IMR-90 (cell line): Measurements from ENCODE around the gene PSMG4. TPM values are rescaled to one million over a fixed set of nuclear protein-coding genes. Genes with fewer than 3 reads are reported as not detected.

Experiments
- ATAC-seq: fragments of 200-7000 bp; cut with Tn5 transposase; 2 replicates; pipeline ENCODE4 v1.9.1; 2020; ENCODE audit warnings: low read depth, mild to moderate bottlenecking, moderate library complexity
- BruUV-seq: library from RNA; stranded (reverse); fragments of 400-500 nt; replicated peaks from 2 replicates; lab custom pipeline; 2021; lab: Mats Ljungman, UMichigan
- CTCF ChIA-PET: fragments of 300-600 bp; formaldehyde crosslinking; extraction: SDS; loops from one replicate; lab custom pipeline; 2021; ENCODE audit warnings: antibody characterized with exemption; lab: Yijun Ruan, JAX
- POLR2A ChIA-PET: fragments of 300-600 bp; sonication (Branson Sonifier 250); formaldehyde crosslinking; loops from one replicate; lab custom pipeline; 2022; ENCODE audit warnings: antibody characterized with exemption; ENCODE audit not compliant: unreplicated experiment; lab: Charles Lee
- DNase-seq: peaks from one replicate; pipeline ENCODE4 v3.0.0; 2013
- H2AFZ ChIP-seq: replicated peaks from 2 replicates; pipeline ENCODE3; 2013; ENCODE audit warnings: low read length, mild to moderate bottlenecking; ENCODE audit not compliant: poor library complexity
- H2AK5ac ChIP-seq: 2 replicates; pipeline ENCODE4 v1.6.1; 2013; ENCODE audit warnings: low read depth, low read length, inconsistent platforms
- H2AK9ac ChIP-seq: replicated peaks from 2 replicates; pipeline ENCODE3; 2013; ENCODE audit warnings: mild to moderate bottlenecking, low read depth, low read length, moderate library complexity; ENCODE audit not compliant: poor library complexity
- H2BK120ac ChIP-seq: 2 replicates; pipeline ENCODE4 v1.6.1; 2013; ENCODE audit warnings: low read depth, low read length, inconsistent platforms
- H2BK15ac ChIP-seq: 3 replicates; pipeline ENCODE4 v1.6.1; 2013; ENCODE audit warnings: low read depth, low read length, inconsistent platforms
- H2BK20ac ChIP-seq: 2 replicates; pipeline ENCODE4 v1.6.1; 2013; ENCODE audit warnings: low read depth, mild to moderate bottlenecking, inconsistent platforms, low read length, moderate library complexity
- H2BK5ac ChIP-seq: 2 replicates; pipeline ENCODE4 v1.6.1; 2013; ENCODE audit warnings: mild to moderate bottlenecking, low read depth, low read length, inconsistent platforms; ENCODE audit not compliant: poor library complexity, severe bottlenecking
- H3K14ac ChIP-seq: replicated peaks from 2 replicates; pipeline ENCODE4 v1.6.1; 2013; ENCODE audit warnings: low read depth, low read length, inconsistent platforms
- H3K18ac ChIP-seq: 2 replicates; pipeline ENCODE4 v1.6.1; 2013; ENCODE audit warnings: low read depth, low read length, control low read depth
- H3K23ac ChIP-seq: 2 replicates; pipeline ENCODE4 v1.6.1; 2013; ENCODE audit warnings: low read depth, low read length, inconsistent platforms
- H3K27ac ChIP-seq: 2 replicates; pipeline ENCODE4 v1.5.1; 2013; ENCODE audit warnings: mild to moderate bottlenecking, control low read depth, low read length; ENCODE audit not compliant: insufficient read depth
- H3K27me3 ChIP-seq: 2 replicates; pipeline ENCODE4 v1.6.1; 2013; ENCODE audit warnings: low read length; ENCODE audit not compliant: control insufficient read depth, insufficient read depth
- H3K36me3 ChIP-seq: 2 replicates; pipeline ENCODE4 v1.6.1; 2013; ENCODE audit warnings: low read length, mixed read lengths; ENCODE audit not compliant: control insufficient read depth, insufficient read depth
- H3K4ac ChIP-seq: 2 replicates; pipeline ENCODE4 v1.6.1; 2013; ENCODE audit warnings: low read depth, low read length, inconsistent platforms
- H3K4me1 ChIP-seq: 2 replicates; pipeline ENCODE4 v1.6.1; 2013; ENCODE audit warnings: low read length, mixed read lengths; ENCODE audit not compliant: control insufficient read depth, insufficient read depth
- H3K4me2 ChIP-seq: 2 replicates; pipeline ENCODE4 v1.6.1; 2013; ENCODE audit warnings: low read depth, mild to moderate bottlenecking, control low read depth, low read length, moderate library complexity
- H3K4me3 ChIP-seq: 2 replicates; pipeline ENCODE4 v1.5.1; 2013; ENCODE audit warnings: low read depth, mild to moderate bottlenecking, control low read depth, low read length, moderate library complexity; ENCODE audit not compliant: insufficient read depth
- H3K56ac ChIP-seq: 2 replicates; pipeline ENCODE4 v1.6.1; 2013; ENCODE audit warnings: low read length, inconsistent platforms; ENCODE audit not compliant: insufficient read depth; ENCODE audit errors: extremely low read depth
- H3K79me1 ChIP-seq, 2 experiments: 2 replicates each; pipeline ENCODE4 v1.6.1; 2013; ENCODE audit warnings: low read length in 2 of 2, inconsistent platforms in 1 of 2, low read depth in 1 of 2
- H3K9ac ChIP-seq: 2 replicates; pipeline ENCODE4 v1.6.1; 2013; ENCODE audit warnings: low read depth, low read length, control low read depth
- H3K9me1 ChIP-seq: 2 replicates; pipeline ENCODE4 v1.6.1; 2013; ENCODE audit warnings: low read length, inconsistent platforms; ENCODE audit not compliant: insufficient read depth
- H3K9me3 ChIP-seq: 2 replicates; pipeline ENCODE4 v1.6.1; 2013; ENCODE audit warnings: low read length; ENCODE audit not compliant: control insufficient read depth, insufficient read depth
- H4K20me1 ChIP-seq: 2 replicates; pipeline ENCODE4 v1.6.1; 2013; ENCODE audit warnings: low read length, inconsistent platforms; ENCODE audit not compliant: insufficient read depth
- H4K5ac ChIP-seq: 2 replicates; pipeline ENCODE4 v1.6.1; 2013; ENCODE audit warnings: mild to moderate bottlenecking, low read depth, low read length, control low read depth
- H4K8ac ChIP-seq, 2 experiments: 2 replicates each; pipeline ENCODE4 v1.6.1; 2013; ENCODE audit warnings: low read depth in 2 of 2, low read length in 2 of 2, control low read depth in 1 of 2, inconsistent platforms in 1 of 2
- H4K91ac ChIP-seq: 2 replicates; pipeline ENCODE4 v1.6.1; 2013; ENCODE audit warnings: low read depth, low read length, inconsistent platforms; ENCODE audit not compliant: insufficient read depth
- CEBPB ChIP-seq: IDR thresholded peaks from 2 replicates; pipeline ENCODE4 v1.6.1; 2012; ENCODE audit warnings: low read depth, low read length, improper control_type of control experiment
- CHD1 ChIP-seq: IDR thresholded peaks from 2 replicates; pipeline ENCODE4 v1.6.1; 2012; ENCODE audit warnings: low read depth, low read length, improper control_type of control experiment
- ELK1 ChIP-seq: fragments of 150-350 bp; IDR thresholded peaks from 2 replicates; pipeline ENCODE4 v1.6.1; 2016; ENCODE audit warnings: low read depth, mild to moderate bottlenecking, low read length, moderate library complexity, borderline replicate concordance
- FOS ChIP-seq: fragments of 150-350 bp; IDR thresholded peaks from 2 replicates; pipeline ENCODE4 v1.6.1; 2016; ENCODE audit warnings: low read depth, low read length
- MAFK ChIP-seq: IDR thresholded peaks from 2 replicates; pipeline ENCODE4 v1.6.1; 2012; ENCODE audit warnings: low read depth, low read length, improper control_type of control experiment
- MXI1 ChIP-seq: IDR thresholded peaks from 2 replicates; pipeline ENCODE4 v1.6.1; 2012; ENCODE audit warnings: low read depth, mild to moderate bottlenecking, low read length, moderate library complexity, borderline replicate concordance
- NFE2L2 ChIP-seq: fragments of 150-350 bp; IDR thresholded peaks from 2 replicates; pipeline ENCODE4 v1.6.1; 2016; ENCODE audit warnings: low read depth, mild to moderate bottlenecking, low read length
- RAD21 ChIP-seq: IDR thresholded peaks from 2 replicates; pipeline ENCODE4 v1.6.1; 2012; ENCODE audit warnings: low read length, improper control_type of control experiment
- RCOR1 ChIP-seq: IDR thresholded peaks from 2 replicates; pipeline ENCODE4 v1.6.1; 2012; ENCODE audit warnings: mild to moderate bottlenecking, low read length, improper control_type of control experiment; ENCODE audit not compliant: insufficient replicate concordance
- RFX5 ChIP-seq: IDR thresholded peaks from 2 replicates; pipeline ENCODE4 v1.8.0; 2012; ENCODE audit warnings: low read depth, mild to moderate bottlenecking, low read length, moderate library complexity
- SMC3 ChIP-seq: fragments of 150-350 bp; IDR thresholded peaks from 2 replicates; pipeline ENCODE4 v1.6.1; 2016; ENCODE audit warnings: low read depth, mild to moderate bottlenecking, antibody characterized with exemption, low read length, moderate library complexity
- USF2 ChIP-seq: fragments of 150-350 bp; IDR thresholded peaks from 2 replicates; pipeline ENCODE4 v1.6.1; 2017; ENCODE audit warnings: mild to moderate bottlenecking, antibody characterized with exemption, low read length, low read depth
- WGBS, 2 experiments: methylation state at CpG; one replicate each; pipeline versions ENCODE4 v1.1.5 to v1.1.7; 2013; ENCODE audit warnings: missing lambda C conversion rate in 2 of 2; ENCODE audit not compliant: insufficient read length in 1 of 2; ENCODE audit errors: extremely low coverage in 2 of 2; 5-methylcytosine and 5-hydroxymethylcytosine counted together
- dilution Hi-C: fragments of 300-500 bp; cut with HindIII; formaldehyde crosslinking; loops from one replicate; pipeline ENCODE4 v1.14.3; 2018; ENCODE audit warnings: low sequenced_read_pairs; ENCODE audit not compliant: unreplicated experiment
- in situ Hi-C: fragments of 300-500 bp; cut with MboI; formaldehyde crosslinking; loops from 3 replicates; pipeline ENCODE4 v1.14.3; 2019; ENCODE audit warnings: low sequenced_read_pairs, inconsistent platforms, mixed read lengths
- intact Hi-C: fragments of 100-400 bp; cut with micrococcal nuclease; formaldehyde crosslinking; loops from 2 replicates; pipeline ENCODE4 v1.10.0; 2022
- polyA plus RNA-seq, 3 experiments: library from polyadenylated mRNA; depleted of rRNA; stranded (reverse); fragments of >200 nt; gene quantifications; 2 replicates each; pipeline ENCODE4 v1.2.3, GENCODE V29; 2012; ENCODE audit warnings: low replicate concordance in 1 of 3
- total RNA-seq: library from RNA; depleted of rRNA; stranded (reverse); fragments of >200 nt; gene quantifications from 2 replicates; pipeline ENCODE4 v1.2.3, GENCODE V29; 2012
- TF ChIP-seq, protein P1 (sequence below): conservative IDR thresholded peaks from 2 replicates; pipeline ENCODE4 v1.5.1; 2012; ENCODE audit warnings: mild to moderate bottlenecking, low read depth, low read length, improper control_type of control experiment

Gene PSMG4
- total and polyA plus RNA-seq, 2 of the 4 experiments (the other 2 are of a cell fraction), result 5.6 to 13.4 TPM

- ChIA-PET POLR2A (no interaction called here), CTCF (interaction anchor here (0.6 to 1.1 kb wide), 4 partner anchors 12 to 521 kb away, joined by 3 to 4 read pairs (median 3); no protein-coding TSS in a partner anchor)
- Histone ChIP-seq H3K4me1 (peaks cover 11% of the 10 kb centered on the region; the same call in 1 of the 2 replicates), H2BK20ac (no peak overlapping the region), H4K20me1 (peaks cover 34% of the 10 kb centered on the region), H3K23ac (no peak overlapping the region; the same call in 1 of the 2 replicates), H3K79me1 (peaks cover 40 to 68% of the 10 kb centered on the region in 2 experiments), H3K27me3 (no peaks in the 10 kb centered on the region), H3K9me3 (no peaks in the 10 kb centered on the region), H2AFZ (no peak overlapping the region), H3K27ac (no peak overlapping the region), H3K4ac (no peak overlapping the region), H3K36me3 (peaks cover 11% of the 10 kb centered on the region), H4K91ac (no peak overlapping the region), H3K4me3 (no peak overlapping the region), H3K18ac (no peak overlapping the region), H3K14ac (no peak overlapping the region), H2BK5ac (no peak overlapping the region), H3K56ac (no peak overlapping the region), H2AK9ac (no peak overlapping the region), H3K9ac (no peak overlapping the region), H4K8ac (no peak overlapping the region), H3K4me2 (no peak overlapping the region), H3K9me1 (peaks cover 7% of the 10 kb centered on the region; the same call in 1 of the 2 replicates), H4K5ac (no peak overlapping the region), H2AK5ac (no peak overlapping the region), H2BK15ac (no peak overlapping the region), H2BK120ac (no peak overlapping the region)
- ATAC-seq, result no peak
- WGBS, 2 experiments, result 92% methylated on average over 2 of the region's 8 CpGs; no CpG with 5 or more reads in 1 of the 2 experiments
- in situ Hi-C loops, result no loop called here
- dilution Hi-C loops, result no loop called here
- no peak for DNase-seq
- intact Hi-C loops, result no loop called here
- TF ChIP-seq RFX5 (no peak), RCOR1 (no peak), USF2 (no peak), FOS (no peak), SMC3 (no peak), CEBPB (no peak), NFE2L2 (no peak), MAFK (no peak), ELK1 (no peak), CHD1 (no peak), RAD21 (no peak), MXI1 (no peak)
- TF ChIP-seq, protein P1, sequence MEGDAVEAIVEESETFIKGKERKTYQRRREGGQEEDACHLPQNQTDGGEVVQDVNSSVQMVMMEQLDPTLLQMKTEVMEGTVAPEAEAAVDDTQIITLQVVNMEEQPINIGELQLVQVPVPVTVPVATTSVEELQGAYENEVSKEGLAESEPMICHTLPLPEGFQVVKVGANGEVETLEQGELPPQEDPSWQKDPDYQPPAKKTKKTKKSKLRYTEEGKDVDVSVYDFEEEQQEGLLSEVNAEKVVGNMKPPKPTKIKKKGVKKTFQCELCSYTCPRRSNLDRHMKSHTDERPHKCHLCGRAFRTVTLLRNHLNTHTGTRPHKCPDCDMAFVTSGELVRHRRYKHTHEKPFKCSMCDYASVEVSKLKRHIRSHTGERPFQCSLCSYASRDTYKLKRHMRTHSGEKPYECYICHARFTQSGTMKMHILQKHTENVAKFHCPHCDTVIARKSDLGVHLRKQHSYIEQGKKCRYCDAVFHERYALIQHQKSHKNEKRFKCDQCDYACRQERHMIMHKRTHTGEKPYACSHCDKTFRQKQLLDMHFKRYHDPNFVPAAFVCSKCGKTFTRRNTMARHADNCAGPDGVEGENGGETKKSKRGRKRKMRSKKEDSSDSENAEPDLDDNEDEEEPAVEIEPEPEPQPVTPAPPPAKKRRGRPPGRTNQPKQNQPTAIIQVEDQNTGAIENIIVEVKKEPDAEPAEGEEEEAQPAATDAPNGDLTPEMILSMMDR, result no peak
- BruUV-seq, result no TSS peak
Observed at GRCh38 chr6:3261921-3262320, 3.2 kb downstream of the PSMG4 start.
